Stomach (tissue), 4 donors: Measurements from ENCODE around the gene TMEM187.

Source experiments
- EP300 ChIP-seq: sonication (generic); formaldehyde crosslinking; IDR thresholded peaks from one replicate; pipeline ENCODE4 v1.6.1; 2017; ENCODE audit warnings: antibody characterized with exemption
- POLR2A ChIP-seq, 4 donors: fragments of 450-650 bp; IDR thresholded peaks; one replicate each; pipeline ENCODE4 v1.6.1; 2016; ENCODE audit warnings: antibody characterized with exemption in 4 of 4, control low read depth in 2 of 4, mild to moderate bottlenecking in 1 of 4, moderate library complexity in 1 of 4
- POLR2AphosphoS5 ChIP-seq, 3 donors: sonication (generic); formaldehyde crosslinking; IDR thresholded peaks; one replicate each; pipeline ENCODE4 v1.6.1; 2016; ENCODE audit warnings: antibody characterized with exemption in 3 of 3
- TF ChIP-seq, protein P1 (sequence below), 7 experiments: fragments of 450-650 bp in 4 of 7; fragments of 200-600 bp in 3 of 7; sonication (generic) in 3 of 7; IDR thresholded peaks; one replicate each; pipeline ENCODE4 v1.5.1; 2016 to 2019; ENCODE audit warnings: antibody characterized with exemption in 7 of 7, control low read depth in 2 of 7, mild to moderate bottlenecking in 1 of 7

DNA sequence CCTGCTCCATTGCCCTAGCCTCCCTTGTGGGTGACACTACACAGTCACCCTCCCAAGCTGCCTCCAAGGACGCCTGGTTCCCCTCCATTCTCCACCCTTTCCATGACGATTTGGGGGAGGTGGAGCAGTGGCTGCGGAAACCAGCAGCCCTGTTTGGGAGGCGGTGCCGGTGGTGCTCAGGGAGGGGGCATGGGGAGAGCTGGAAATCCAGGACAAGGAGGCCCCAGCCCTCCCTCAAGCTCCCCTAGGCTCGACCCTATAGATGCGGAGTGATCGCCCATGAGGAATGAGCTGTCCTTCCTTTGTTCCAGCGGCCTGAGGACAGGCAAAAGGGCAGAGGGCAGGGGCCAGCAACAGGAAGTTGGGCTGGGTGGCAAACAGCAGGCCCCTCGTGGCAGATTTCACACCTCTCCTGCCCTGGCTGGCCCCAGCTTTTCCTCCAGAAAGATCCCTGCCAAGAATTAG is 24.5 kb upstream of the TMEM187 start:
- TF ChIP-seq, protein P1, sequence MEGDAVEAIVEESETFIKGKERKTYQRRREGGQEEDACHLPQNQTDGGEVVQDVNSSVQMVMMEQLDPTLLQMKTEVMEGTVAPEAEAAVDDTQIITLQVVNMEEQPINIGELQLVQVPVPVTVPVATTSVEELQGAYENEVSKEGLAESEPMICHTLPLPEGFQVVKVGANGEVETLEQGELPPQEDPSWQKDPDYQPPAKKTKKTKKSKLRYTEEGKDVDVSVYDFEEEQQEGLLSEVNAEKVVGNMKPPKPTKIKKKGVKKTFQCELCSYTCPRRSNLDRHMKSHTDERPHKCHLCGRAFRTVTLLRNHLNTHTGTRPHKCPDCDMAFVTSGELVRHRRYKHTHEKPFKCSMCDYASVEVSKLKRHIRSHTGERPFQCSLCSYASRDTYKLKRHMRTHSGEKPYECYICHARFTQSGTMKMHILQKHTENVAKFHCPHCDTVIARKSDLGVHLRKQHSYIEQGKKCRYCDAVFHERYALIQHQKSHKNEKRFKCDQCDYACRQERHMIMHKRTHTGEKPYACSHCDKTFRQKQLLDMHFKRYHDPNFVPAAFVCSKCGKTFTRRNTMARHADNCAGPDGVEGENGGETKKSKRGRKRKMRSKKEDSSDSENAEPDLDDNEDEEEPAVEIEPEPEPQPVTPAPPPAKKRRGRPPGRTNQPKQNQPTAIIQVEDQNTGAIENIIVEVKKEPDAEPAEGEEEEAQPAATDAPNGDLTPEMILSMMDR (IDR thresholded peaks at IDR 0.05): no peak
- no peak for TF ChIP-seq POLR2AphosphoS5 (IDR thresholded peaks at IDR 0.05)
- TF ChIP-seq EP300: no peak
- no peak for TF ChIP-seq POLR2A (IDR thresholded peaks at IDR 0.05)
